ENCODE data around the gene EVA1B. TPM values are rescaled to one million over a fixed set of nuclear protein-coding genes. Genes with fewer than 3 reads are reported as not detected.
A peak's percentile ranks its signal among the peaks of the same experiment; 100 is the strongest.

The EVA1B gene
- total RNA-seq, 1 experiment from 2014 or later: 5.5 TPM

DNA sequence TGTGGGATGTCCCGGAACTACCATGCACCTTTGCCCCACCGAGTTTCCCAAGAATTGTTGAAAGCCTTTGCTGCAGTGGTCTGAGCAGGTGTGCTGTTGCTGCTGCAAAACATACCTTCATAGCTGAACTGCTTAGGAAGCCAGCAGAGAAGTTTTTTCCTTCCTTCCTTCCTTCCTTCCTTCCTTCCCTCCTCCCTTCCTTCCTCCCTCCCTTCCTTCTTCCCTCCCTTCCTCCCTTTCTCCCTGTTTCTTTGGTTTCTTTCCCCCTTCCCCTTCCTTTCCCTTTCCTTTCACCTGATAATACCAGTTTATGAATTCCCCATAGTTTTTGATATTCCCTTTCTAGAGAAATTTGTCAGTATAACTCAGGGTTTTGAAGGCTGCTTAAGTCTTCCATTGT, 28.1 kb downstream of the EVA1B start:
- H3K27ac ChIP-seq (ENCODE audit: insufficient read length, low read depth, low read length): no peak overlapping the region

More for the DNA sequence above, 28.1 kb downstream of the EVA1B start:
- Histone ChIP-seq H3K23ac (ENCODE audit: insufficient read length, low read depth, low read length) (no peak overlapping the region), H3K18ac (ENCODE audit: insufficient read length, low read depth, low read length) (no peak overlapping the region), H2BK5ac (ENCODE audit: insufficient read length, low read length) (no peak overlapping the region), H2AK5ac (ENCODE audit: insufficient read length, low read length) (no peak overlapping the region), H2BK12ac (ENCODE audit: insufficient read length, low read depth, low read length) (no peak overlapping the region), H2BK120ac (ENCODE audit: low read depth, low read length, poor library complexity, severe bottlenecking) (no peak overlapping the region), H3K4me1 (ENCODE audit: insufficient read depth, low read length) (no peaks in the 10 kb centered on the region), H3K27me3 (ENCODE audit: insufficient read depth, low read length) (no peaks in the 10 kb centered on the region), H3K4me2 (ENCODE audit: insufficient read depth, insufficient read length, low read length) (no peak overlapping the region), H3K56ac (ENCODE audit: insufficient read length, low read depth, low read length) (no peak overlapping the region), H4K91ac (ENCODE audit: insufficient read length, low read depth, low read length) (no peak overlapping the region), H4K8ac (replicated peaks; ENCODE audit: insufficient read length, low read depth, low read length) (no peak overlapping the region), H2AFZ (ENCODE audit: low read length) (no peak overlapping the region), H3K9me3 (ENCODE audit: control insufficient read depth, low read depth, low read length) (no peaks in the 10 kb centered on the region), H2BK15ac (ENCODE audit: low read depth, low read length) (no peak overlapping the region), H3K79me2 (ENCODE audit: insufficient read depth, low read length) (no peaks in the 10 kb centered on the region), H2BK20ac (ENCODE audit: low read depth, low read length, poor library complexity, severe bottlenecking) (no peak overlapping the region), H4K5ac (ENCODE audit: insufficient read length, low read depth, low read length) (no peak overlapping the region), H4K20me1 (ENCODE audit: control insufficient read depth, insufficient read depth, insufficient read length) (no peaks in the 10 kb centered on the region), H3K14ac (ENCODE audit: insufficient read depth, low read length) (no peak overlapping the region), H3K4ac (ENCODE audit: low read depth, low read length) (no peak overlapping the region), H3K23me2 (ENCODE audit: insufficient read length, low read depth, low read length, poor library complexity, severe bottlenecking) (no peaks in the 10 kb centered on the region), H3T11ph (ENCODE audit: low read length) (no peak overlapping the region), H3K79me1 (ENCODE audit: insufficient read depth, low read depth, low read length, poor library complexity, severe bottlenecking) (no peaks in the 10 kb centered on the region), H3K9ac (ENCODE audit: extremely low read depth, insufficient read length, low read length) (no peak overlapping the region)
- Mint-ChIP-seq H3K27me3 (ENCODE audit: low read depth) (no peaks in the 10 kb centered on the region), H3K36me3 (ENCODE audit: insufficient read depth in 1 of 3, low read depth in 3 of 3) (peaks cover 43 to 90% (median 81%) of the 10 kb centered on the region in 3 experiments; a peak in 6 of 7 replicates), H3K9me3 (no peaks in the 10 kb centered on the region), H3K4me1 (peaks cover 0 to 3% of the 10 kb centered on the region in 2 experiments; a peak in 2 of 4 replicates), H3K4me3 (no peak overlapping the region), H3K27ac (peak overlapping the region in 2 of 3 experiments; percentile 29 to 56; a peak in 2 of 7 replicates)
- no CpG with 5 or more reads among the region's 2 CpGs for WGBS (ENCODE audit: extremely low coverage, insufficient read length, low lambda C conversion rate)
- no peak for DNase-seq
- TF ChIP-seq, protein P1, sequence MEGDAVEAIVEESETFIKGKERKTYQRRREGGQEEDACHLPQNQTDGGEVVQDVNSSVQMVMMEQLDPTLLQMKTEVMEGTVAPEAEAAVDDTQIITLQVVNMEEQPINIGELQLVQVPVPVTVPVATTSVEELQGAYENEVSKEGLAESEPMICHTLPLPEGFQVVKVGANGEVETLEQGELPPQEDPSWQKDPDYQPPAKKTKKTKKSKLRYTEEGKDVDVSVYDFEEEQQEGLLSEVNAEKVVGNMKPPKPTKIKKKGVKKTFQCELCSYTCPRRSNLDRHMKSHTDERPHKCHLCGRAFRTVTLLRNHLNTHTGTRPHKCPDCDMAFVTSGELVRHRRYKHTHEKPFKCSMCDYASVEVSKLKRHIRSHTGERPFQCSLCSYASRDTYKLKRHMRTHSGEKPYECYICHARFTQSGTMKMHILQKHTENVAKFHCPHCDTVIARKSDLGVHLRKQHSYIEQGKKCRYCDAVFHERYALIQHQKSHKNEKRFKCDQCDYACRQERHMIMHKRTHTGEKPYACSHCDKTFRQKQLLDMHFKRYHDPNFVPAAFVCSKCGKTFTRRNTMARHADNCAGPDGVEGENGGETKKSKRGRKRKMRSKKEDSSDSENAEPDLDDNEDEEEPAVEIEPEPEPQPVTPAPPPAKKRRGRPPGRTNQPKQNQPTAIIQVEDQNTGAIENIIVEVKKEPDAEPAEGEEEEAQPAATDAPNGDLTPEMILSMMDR (conservative IDR thresholded peaks at IDR 0.05): no peak

Measured in H9 (cell line).